Upper lobe of left lung (tissue), 6 donors: ENCODE data around the gene BTBD6. TPM values are rescaled to one million over a fixed set of nuclear protein-coding genes. Genes with fewer than 3 reads are reported as not detected.
A peak's percentile ranks its signal among the peaks of the same experiment; 100 is the strongest.

ENCODE experiments used
- ATAC-seq, 2 donors: fragments of 200-7000 bp; cut with Tn5 transposase; one replicate each; pipeline ENCODE4 v1.9.1; 2022; ENCODE audit warnings: mild to moderate bottlenecking in 2 of 2, moderate library complexity in 2 of 2; ENCODE audit not compliant: low FRiP score in 2 of 2
- DNase-seq, 2 donors: peaks; one replicate each; pipeline ENCODE4 v3.0.0-alpha.2; 2019 to 2020
- H3K27ac ChIP-seq, 4 donors: fragments of 200-600 bp; sonication (generic); one replicate each; pipeline ENCODE4 v1.5.1; 2016 to 2019
- H3K27me3 ChIP-seq, 4 donors: fragments of 200-600 bp; sonication (generic); one replicate each; pipeline ENCODE4 v1.5.1; 2017 to 2019
- H3K36me3 ChIP-seq, 4 donors: fragments of 200-600 bp; sonication (generic); one replicate each; pipeline ENCODE4 v1.5.1; 2016 to 2019
- H3K4me1 ChIP-seq, 4 donors: fragments of 200-600 bp; sonication (generic); one replicate each; pipeline ENCODE4 v1.5.1; 2018 to 2019
- H3K4me3 ChIP-seq, 4 donors: fragments of 200-600 bp; sonication (generic); one replicate each; pipeline ENCODE4 v1.5.1; 2017 to 2019; ENCODE audit warnings: mild to moderate bottlenecking in 2 of 4, moderate library complexity in 1 of 4
- H3K9me3 ChIP-seq, 4 donors: fragments of 200-600 bp; sonication (generic); one replicate each; pipeline ENCODE4 v1.5.1; 2018 to 2019
- EP300 ChIP-seq, 4 donors: sonication (generic); formaldehyde crosslinking; IDR thresholded peaks; one replicate each; pipeline ENCODE4 v1.5.1; 2017; ENCODE audit warnings: antibody characterized with exemption in 4 of 4, control low read depth in 2 of 4
- POLR2A ChIP-seq, 4 donors: fragments of 450-650 bp; IDR thresholded peaks; one replicate each; pipeline ENCODE4 v1.5.1; 2016 to 2017; ENCODE audit warnings: antibody characterized with exemption in 4 of 4, mild to moderate bottlenecking in 2 of 4
- POLR2AphosphoS5 ChIP-seq, 2 donors: sonication (generic); formaldehyde crosslinking; IDR thresholded peaks; one replicate each; pipeline ENCODE4 v1.5.1; 2017; ENCODE audit warnings: antibody characterized with exemption in 2 of 2
- WGBS, 2 donors: methylation state at CpG; one replicate each; pipeline ENCODE4 v1.1.5; 2017 to 2018; 5-methylcytosine and 5-hydroxymethylcytosine counted together
- total RNA-seq, 6 donors: library from RNA; depleted of rRNA in 4 of 6; stranded (reverse); fragments of >200 nt in 4 of 6; gene quantifications; one replicate each; pipeline versions ENCODE4 v1.1.0 to v1.2.1, GENCODE V29; 2016 to 2021
- TF ChIP-seq, protein P1 (sequence below), 6 experiments: fragments of 450-650 bp in 4 of 6; fragments of 200-600 bp in 2 of 6; sonication (generic) in 2 of 6; IDR thresholded peaks; one replicate each; pipeline ENCODE4 v1.5.1; 2016 to 2019; ENCODE audit warnings: antibody characterized with exemption in 6 of 6
- donor health status: DM: no; HTN: no; CAD: no; lungs with moderate emphysema.
- donor health status: DM: no; HTN: yes; CAD: no; lungs with severe emphysema.

BTBD6 gene
- total RNA-seq, 6 donors from 2014 or later: 36.4 to 71.7 (median 49.8) TPM

DNA sequence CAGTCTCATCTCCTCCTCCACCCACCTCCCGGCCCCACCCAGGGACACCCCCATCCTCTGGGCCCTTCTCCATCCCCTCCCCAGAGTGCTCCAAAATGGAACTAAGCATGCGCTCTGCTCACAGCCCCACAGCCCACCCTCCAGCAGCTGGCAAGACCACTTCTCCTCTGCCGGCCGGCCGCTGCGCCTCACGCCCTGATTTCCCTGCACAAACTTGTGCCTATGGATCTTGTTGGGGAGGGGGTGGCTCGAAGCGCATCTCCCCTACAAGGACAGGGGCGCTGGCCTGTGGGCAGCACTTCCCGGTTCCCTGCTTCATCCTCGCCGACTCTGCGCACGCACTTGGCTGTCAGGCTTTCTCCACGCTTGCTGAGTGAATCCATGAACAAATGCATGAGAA, 47.7 kb upstream of the BTBD6 start:
- DNase-seq (peak in 1 of 2 donors; percentile 81), ATAC-seq (no peak)
- H3K4me1 ChIP-seq: peaks cover 67 to 90% (median 87%) of the 10 kb centered on the region in 4 donors
- no peak overlapping the region for H3K4me3 ChIP-seq
- no peaks in the 10 kb centered on the region for H3K9me3 ChIP-seq
- peaks cover 0 to 35% (median 15%) of the 10 kb centered on the region in 4 donors for H3K27me3 ChIP-seq
- H3K36me3 ChIP-seq: no peaks in the 10 kb centered on the region
- H3K27ac ChIP-seq: no peak overlapping the region
- TF ChIP-seq POLR2A (IDR thresholded peaks at IDR 0.05) (no peak), POLR2AphosphoS5 (IDR thresholded peaks at IDR 0.05) (no peak), EP300 (IDR thresholded peaks at IDR 0.05) (no peak)
- TF ChIP-seq, protein P1, sequence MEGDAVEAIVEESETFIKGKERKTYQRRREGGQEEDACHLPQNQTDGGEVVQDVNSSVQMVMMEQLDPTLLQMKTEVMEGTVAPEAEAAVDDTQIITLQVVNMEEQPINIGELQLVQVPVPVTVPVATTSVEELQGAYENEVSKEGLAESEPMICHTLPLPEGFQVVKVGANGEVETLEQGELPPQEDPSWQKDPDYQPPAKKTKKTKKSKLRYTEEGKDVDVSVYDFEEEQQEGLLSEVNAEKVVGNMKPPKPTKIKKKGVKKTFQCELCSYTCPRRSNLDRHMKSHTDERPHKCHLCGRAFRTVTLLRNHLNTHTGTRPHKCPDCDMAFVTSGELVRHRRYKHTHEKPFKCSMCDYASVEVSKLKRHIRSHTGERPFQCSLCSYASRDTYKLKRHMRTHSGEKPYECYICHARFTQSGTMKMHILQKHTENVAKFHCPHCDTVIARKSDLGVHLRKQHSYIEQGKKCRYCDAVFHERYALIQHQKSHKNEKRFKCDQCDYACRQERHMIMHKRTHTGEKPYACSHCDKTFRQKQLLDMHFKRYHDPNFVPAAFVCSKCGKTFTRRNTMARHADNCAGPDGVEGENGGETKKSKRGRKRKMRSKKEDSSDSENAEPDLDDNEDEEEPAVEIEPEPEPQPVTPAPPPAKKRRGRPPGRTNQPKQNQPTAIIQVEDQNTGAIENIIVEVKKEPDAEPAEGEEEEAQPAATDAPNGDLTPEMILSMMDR (IDR thresholded peaks at IDR 0.05): no peak
- 88% methylated on average over 16 of the region's 16 CpGs for WGBS, 2 donors

DNA sequence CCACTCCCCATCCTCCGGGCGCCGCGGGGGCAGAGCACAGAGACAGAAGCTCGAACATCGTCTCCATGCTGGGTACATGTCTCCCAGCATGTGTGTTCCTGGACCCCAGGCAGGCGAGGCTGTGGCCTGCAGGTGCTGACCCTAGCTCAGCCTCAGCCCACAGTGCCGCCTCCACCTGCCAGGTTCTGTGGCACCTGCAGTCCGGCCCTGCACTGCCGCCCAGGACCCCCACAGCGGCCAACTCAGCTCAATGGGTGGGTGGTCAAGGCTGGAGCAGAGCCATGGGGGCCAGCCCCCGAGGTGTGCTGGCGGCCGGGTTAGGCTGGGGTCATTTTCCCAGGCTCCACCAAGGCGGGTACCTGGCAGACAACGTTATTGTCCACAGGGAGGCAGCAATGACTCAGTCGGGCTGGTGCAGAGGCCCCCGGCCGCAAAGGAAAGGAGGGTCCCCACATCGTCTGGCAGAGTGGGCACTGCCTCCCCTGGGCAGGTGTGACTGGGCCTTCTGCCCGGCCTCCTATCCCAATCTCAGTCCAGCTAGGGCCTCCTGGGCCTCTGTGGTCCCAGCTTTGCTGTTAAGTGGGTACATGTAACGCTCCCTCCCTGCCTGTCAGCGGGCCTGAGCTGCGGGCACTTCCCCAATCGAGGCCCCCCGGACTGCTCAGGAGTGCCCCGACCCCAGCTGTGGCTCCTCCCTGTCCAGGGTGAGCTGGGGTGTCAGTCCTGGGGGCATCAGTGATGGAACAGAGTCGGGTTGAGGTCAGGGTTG, 47.0 kb upstream of the BTBD6 start:
- Histone ChIP-seq H3K4me3 (no peak overlapping the region), H3K36me3 (no peaks in the 10 kb centered on the region), H3K27me3 (peaks cover 0 to 28% (median 11%) of the 10 kb centered on the region in 4 donors), H3K27ac (peak overlapping the region in 3 of 4 donors; percentile 42 to 67 (median 64)), H3K4me1 (peaks cover 63 to 86% (median 83%) of the 10 kb centered on the region in 4 donors), H3K9me3 (no peaks in the 10 kb centered on the region)
- DNase-seq: peak in 1 of 2 donors; percentile 74
- ATAC-seq: no peak
- WGBS, 2 donors: 61 to 74% methylated on average over 6 to 18 of the region's 28 CpGs
- TF ChIP-seq, protein P1 (IDR thresholded peaks at IDR 0.05): peak in 1 of 6 experiments; percentile 11
- TF ChIP-seq EP300 (IDR thresholded peaks at IDR 0.05) (no peak), POLR2AphosphoS5 (IDR thresholded peaks at IDR 0.05) (no peak), POLR2A (IDR thresholded peaks at IDR 0.05) (no peak)

DNA sequence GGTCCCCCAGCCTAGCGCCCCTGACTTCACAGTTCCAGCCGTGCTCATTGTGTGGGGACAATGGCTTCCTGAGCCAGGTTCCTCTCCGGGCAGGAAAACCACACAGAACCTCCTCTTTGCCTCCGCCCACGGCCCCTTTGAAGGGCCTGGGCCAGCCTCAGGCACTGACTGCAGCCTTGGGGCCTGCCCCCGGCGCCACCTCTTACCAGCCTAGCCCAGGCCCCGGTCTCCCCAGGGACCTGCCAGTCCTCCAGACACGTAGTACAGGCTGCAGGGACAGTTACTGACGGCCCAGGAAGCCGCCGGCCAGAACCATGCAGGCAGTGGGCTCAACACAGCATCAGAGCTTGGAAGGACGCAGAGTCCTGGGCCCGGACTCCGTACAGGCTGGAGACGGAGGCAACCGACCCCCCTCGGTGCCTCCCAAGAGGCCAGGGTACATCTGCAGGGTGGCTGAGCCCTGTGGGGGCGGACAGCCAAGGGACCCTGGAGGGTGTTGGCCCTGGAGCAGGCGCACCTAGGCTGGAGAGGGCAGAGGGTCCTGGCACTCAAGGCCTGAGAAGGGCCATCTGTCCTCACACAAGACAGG, 46.3 kb upstream of the BTBD6 start:
- H3K9me3 ChIP-seq: no peaks in the 10 kb centered on the region
- H3K36me3 ChIP-seq: no peaks in the 10 kb centered on the region
- peaks cover 0 to 21% (median 5%) of the 10 kb centered on the region in 4 donors for H3K27me3 ChIP-seq
- peak; percentile 38 to 80 for DNase-seq
- no peak overlapping the region for H3K4me3 ChIP-seq
- TF ChIP-seq, protein P1 (IDR thresholded peaks at IDR 0.05): no peak
- TF ChIP-seq POLR2A (IDR thresholded peaks at IDR 0.05) (no peak), POLR2AphosphoS5 (IDR thresholded peaks at IDR 0.05) (no peak), EP300 (IDR thresholded peaks at IDR 0.05) (no peak)
- peaks cover 56 to 84% (median 79%) of the 10 kb centered on the region in 4 donors for H3K4me1 ChIP-seq
- H3K27ac ChIP-seq: peak overlapping the region in 3 of 4 donors; percentile 42 to 67 (median 64)
- ATAC-seq: peak in 1 of 2 donors; percentile 5
- WGBS, 2 donors: 24 to 82% methylated on average over 2 to 8 of the region's 20 CpGs

DNA sequence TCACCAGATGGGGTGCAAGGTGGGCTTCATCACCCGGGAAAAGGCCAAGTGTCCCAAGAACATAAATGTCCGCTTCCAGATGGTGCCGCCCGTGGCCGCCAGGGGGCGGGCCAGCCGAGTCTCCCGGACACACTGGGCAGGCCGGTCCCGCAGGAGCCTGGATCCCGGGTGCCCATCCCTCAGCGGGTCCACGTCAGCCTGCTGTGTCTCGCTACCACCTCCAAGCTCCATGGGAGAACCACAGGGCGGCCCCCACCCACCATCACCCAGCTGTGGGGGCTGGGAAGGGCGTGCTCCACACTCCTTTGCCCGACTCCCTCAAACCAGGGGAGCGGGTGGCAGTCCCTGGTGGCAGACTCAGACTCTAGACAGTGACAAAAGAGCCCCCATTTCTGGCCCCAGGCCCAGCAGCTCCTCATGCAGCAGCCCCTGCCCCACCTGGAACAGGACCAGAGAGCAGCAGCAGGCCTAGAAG, 45.2 kb upstream of the BTBD6 start:
- no peak overlapping the region for H3K4me3 ChIP-seq
- H3K27me3 ChIP-seq: peaks cover 0 to 11% (median 0%) of the 10 kb centered on the region in 4 donors
- DNase-seq (peak; percentile 77 to 97), ATAC-seq (peak; percentile 70 to 73)
- H3K27ac ChIP-seq: peak overlapping the region in 1 of 4 donors; percentile 26
- 3 to 25% methylated on average over 4 to 5 of the region's 18 CpGs for WGBS, 2 donors
- H3K9me3 ChIP-seq: no peaks in the 10 kb centered on the region
- H3K36me3 ChIP-seq: no peaks in the 10 kb centered on the region
- H3K4me1 ChIP-seq: peaks cover 48 to 77% (median 71%) of the 10 kb centered on the region in 4 donors
- no peak for TF ChIP-seq POLR2AphosphoS5 (IDR thresholded peaks at IDR 0.05)
- TF ChIP-seq, protein P1 (IDR thresholded peaks at IDR 0.05): peak; percentile 92 to 95 (median 93)
- TF ChIP-seq EP300 (IDR thresholded peaks at IDR 0.05): no peak
